HK-2 (cell line): ENCODE measurements around the gene RUSC1.

Experiments used
- DNase-seq: peaks from one replicate; pipeline ENCODE4 v3.0.0-alpha.2; 2018; ENCODE audit not compliant: unreplicated experiment

Gene RUSC1

GRCh38 chr1:155295183-155295941, 25.3 kb upstream of the RUSC1 start:
- DNase-seq = no peak

GRCh38 chr1:155295942-155296267, 24.8 kb upstream of the RUSC1 start:
- DNase-seq = no peak

GRCh38 chr1:155296661-155297060, 24.0 kb upstream of the RUSC1 start:
- no peak for DNase-seq

GRCh38 chr1:155297384-155297783, 23.3 kb upstream of the RUSC1 start:
- no peak for DNase-seq

- no peak for DNase-seq
Observed at GRCh38 chr1:155300024-155300423, 20.7 kb upstream of the RUSC1 start.

GRCh38 chr1:155300553-155301329, 20.0 kb upstream of the RUSC1 start:
- DNase-seq = no peak

GRCh38 chr1:155301342-155301841, 19.3 kb upstream of the RUSC1 start, which contains the start of gene PKLR:
Gene PKLR, minus strand, starts transcription at chr1:155301438. Its CDS starts 43 bp downstream, at chr1:155301395.
- no peak for DNase-seq

GRCh38 chr1:155304558-155305063, 16.1 kb upstream of the RUSC1 start:
- no peak for DNase-seq

- DNase-seq = no peak
Observed at GRCh38 chr1:155305881-155306391, 14.8 kb upstream of the RUSC1 start.

GRCh38 chr1:155307247-155307740, 13.4 kb upstream of the RUSC1 start:
- no peak for DNase-seq

- DNase-seq = peak; percentile 99
Observed at GRCh38 chr1:155308493-155309422, 11.9 kb upstream of the RUSC1 start, which contains the start of gene FDPS. Gene FDPS, plus strand, starts transcription at chr1:155308866. Its CDS starts 924 bp downstream, at chr1:155309790.

- DNase-seq = no peak
Observed at GRCh38 chr1:155309423-155310021, 11.2 kb upstream of the RUSC1 start.

GRCh38 chr1:155313261-155313660, 7.4 kb upstream of the RUSC1 start:
- no peak for DNase-seq

- no peak for DNase-seq
Observed at GRCh38 chr1:155316922-155317321, 3.8 kb upstream of the RUSC1 start.

- no peak for DNase-seq
Observed at GRCh38 chr1:155318082-155318481, 2.6 kb upstream of the RUSC1 start.

- no peak for DNase-seq
Observed at GRCh38 chr1:155319536-155319935, 1.2 kb upstream of the RUSC1 start.

- DNase-seq = no peak
Observed at GRCh38 chr1:155320252-155320651, 442 bp upstream of the RUSC1 start.

GRCh38 chr1:155321639-155322503, 1.2 kb downstream of the RUSC1 start:
- no peak for DNase-seq

- DNase-seq = no peak
Observed at GRCh38 chr1:155322571-155322952, 1.9 kb downstream of the RUSC1 start.
